Activated naive CD4-positive, alpha-beta T cell treated with anti-CD3 and anti-CD28 coated beads, Interleukin-2, amount 50 U/mL, for 16 hours (primary cell): ENCODE results near the gene TGM2.
"Not testable (repeated sequence)": the region's sequence is repeated elsewhere in the genome, so short reads cannot be mapped to it uniquely, and the experiment has no call there.

ENCODE experiments used
- DNase-seq: peaks from one replicate; pipeline ENCODE4 v3.0.0-alpha.2; 2020

TGM2 gene

DNA sequence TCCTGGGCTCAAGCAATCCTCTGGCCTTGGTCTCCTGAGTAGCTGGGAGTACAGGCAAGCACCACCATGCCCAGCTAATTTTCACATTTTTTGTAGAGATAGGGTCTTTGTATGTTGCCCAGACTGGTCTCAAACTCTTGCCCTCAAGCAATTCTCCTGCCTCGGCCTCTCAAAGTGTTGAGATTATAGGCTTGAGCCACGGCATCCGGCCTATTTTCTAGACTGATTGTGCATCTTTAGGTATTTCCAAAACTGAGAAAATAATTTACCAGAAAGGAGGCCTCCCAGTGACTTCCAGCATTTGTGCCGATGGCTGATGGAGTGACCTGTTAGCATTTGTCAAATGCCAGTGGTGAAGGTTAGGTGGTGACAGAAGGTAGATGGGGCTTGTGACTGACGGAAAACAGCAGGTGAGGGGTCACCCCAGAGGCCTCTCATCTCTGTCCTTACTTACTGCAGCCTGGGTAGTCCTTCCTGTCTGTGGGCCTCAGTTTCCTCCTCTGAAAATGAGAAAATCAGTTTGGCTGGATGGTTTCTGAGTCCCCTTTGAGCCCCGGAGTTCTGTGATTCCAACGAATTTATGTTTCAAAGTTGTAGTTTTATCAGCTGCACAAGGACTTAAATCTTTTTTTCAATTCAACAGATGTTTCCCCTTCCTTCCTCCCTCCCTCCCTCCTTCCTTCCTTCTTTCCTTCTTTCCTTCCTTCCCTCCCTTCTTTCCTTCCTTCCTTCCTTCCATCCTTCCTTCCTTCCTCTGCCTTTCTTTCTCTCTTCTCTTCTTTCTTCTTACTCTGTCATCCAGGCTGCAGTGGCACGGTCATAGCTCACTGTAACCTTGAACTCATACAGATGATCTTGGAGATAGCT, 53.5 kb downstream of the TGM2 start:
- no peak for DNase-seq

DNA sequence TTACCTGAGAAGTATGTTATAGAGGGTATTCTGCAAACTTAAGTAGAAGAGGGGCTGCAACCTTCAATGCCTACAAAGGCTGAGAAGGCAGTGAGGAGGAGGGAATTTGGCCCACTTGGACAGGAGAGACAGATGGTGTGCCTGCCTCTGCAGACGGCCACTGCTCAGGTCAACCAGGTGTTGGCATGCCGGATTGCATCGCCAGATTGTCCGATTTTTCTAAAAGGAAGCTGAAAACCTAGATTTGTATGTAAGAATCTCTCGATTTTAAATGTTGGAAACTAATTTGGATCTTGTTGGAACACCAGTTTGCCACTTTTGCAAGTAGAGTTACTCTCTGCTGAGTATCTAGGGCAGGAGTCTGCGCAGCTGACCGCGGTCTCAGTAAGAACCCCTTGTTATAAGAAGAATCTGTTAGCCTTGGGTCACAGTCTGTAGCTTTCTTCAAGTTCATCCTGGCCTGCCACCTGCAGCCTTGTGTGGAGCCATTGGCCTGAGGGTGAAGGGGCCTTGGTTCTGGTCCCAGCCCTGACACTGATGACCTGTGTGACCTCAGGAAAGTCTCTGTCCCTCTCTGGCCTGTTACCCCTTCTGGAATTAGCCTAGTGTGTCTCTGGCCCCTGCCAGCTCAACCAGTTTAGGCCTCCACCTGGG, 54.4 kb downstream of the TGM2 start:
- no peak for DNase-seq

DNA sequence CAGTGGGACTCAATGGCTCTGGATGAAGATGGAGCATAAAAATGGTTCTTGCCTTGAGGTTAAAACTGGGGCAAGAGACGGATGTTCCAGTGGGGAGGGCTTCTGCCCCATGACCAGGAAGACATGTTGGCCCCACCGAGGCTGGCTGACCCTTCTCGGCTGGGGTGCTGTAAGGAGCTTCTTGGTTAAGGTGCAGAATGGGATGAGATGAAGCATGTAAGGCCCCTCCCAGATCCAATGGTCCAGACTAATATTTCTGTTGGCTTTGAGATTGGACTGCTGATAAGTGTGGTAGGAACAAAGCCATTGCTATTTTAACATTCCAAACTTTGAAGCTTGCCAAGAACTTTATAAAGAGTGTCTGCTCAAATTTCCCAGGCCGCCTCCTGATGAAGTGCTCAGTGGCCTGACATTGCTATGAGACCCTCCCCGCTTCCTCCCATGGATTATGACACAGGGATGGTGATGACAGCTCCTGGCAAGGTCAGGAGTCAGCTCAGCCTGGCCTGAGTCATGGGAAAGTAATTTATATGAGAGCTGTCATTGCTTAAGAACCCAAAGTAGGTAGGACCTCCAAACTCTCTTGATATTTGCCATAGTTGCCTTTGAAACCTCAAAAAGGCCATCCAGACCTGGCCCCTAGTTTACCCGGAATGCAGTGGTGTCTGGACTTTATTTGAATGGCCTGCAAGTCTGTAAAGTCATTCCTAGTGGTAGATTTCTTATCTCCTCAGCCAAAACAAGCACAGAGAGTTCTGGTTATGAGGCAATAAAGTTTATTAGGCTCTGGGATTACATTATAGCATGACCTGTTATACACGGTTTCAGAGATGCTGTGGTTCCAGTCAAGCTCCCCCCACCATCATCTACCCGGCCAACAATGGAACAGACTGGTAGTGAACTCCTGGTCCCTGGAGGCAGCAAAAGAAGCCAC, 55.2 kb downstream of the TGM2 start:
- no peak for DNase-seq

DNA sequence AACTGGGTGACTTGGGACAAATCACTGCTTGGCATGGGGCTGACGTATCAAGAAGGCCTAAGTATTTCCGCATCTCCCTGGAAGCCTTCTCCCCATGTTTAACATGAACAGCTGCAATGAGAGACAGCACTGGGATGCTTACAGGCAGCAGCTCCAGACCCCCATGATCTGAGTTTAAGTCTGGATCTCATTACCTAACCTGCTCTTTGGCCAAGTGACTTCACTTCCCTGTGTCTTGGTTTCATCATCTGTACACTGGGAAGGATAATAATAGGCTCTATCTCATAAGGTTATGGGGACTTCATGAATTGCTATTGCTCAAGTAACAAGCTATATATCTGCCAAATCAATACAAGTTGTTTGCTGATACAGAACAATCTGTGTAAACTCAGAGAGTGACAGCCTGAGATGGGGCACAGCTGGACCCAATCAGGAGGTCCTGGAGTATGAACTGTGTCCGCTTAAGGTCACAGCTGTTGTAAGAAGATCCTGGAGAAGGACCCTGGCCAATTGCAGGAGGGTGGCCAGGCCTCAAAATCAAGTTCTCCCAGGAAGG, 56.0 kb downstream of the TGM2 start:
- no peak for DNase-seq

DNA sequence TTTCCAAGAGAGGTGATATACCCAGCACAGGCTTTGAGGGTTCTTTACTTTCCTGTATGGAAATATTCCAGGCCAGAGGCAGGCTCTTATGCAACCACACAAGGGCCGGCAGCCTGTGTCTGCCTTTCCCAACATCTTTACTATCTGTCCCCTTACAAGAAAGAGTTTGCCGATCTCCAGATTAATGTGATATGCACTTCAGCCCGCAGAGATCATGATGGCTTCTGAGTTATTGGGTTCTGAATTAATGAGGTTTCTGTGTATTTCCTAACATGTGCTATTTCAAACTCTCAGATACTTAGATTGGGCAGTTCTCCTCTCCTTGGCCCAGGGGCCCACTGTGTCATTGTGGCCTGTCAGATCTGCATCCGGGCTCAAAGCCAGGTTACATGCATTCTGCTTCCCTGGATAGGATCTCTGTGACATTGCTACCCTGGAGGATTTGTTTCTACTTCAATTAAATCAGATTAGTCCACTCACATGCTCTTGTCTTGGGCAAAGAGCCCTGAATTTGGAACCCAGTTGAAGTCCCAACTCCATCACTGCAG, 56.6 kb downstream of the TGM2 start:
- no peak for DNase-seq

- DNase-seq, result not testable (repeated sequence)
Observed at GRCh38 chr20:38107916-38108315, 57.2 kb downstream of the TGM2 start.

DNA sequence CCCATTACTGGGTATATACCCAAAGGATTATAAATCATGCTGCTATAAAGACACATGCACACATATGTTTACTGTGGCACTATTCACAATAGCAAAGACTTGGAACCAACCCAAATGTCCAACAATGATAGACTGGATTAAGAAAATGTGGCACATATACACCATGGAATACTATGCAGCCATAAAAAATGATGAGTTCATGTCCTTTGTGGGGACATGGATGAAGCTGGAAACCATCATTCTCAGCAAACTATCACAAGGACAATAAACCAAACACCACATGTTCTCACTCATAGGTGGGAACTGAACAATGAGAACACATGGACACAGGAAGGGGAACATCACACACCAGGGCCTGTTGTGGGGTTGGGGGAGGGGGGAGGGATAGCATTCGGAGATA, 57.7 kb downstream of the TGM2 start:
- not testable (repeated sequence) for DNase-seq

DNA sequence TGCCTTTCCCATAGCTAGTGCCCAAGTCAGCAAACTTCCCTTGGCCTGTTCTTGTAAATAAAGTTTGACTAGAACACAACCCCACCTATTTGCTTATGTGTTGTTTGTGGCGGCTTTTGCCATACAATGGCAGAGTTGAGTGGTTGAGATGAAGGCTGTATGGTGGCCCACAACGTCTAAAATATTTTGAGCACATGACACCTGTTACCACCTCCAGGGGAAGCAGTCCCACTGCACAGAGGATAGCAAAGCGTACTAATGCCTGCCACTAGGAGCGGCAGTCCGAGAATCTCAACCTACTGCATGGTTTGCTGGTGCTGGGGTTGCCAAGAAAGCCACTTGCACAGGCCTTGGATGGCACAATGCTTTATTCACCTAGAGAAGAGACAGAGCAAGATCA, 58.6 kb downstream of the TGM2 start:
- DNase-seq, result no peak

DNA sequence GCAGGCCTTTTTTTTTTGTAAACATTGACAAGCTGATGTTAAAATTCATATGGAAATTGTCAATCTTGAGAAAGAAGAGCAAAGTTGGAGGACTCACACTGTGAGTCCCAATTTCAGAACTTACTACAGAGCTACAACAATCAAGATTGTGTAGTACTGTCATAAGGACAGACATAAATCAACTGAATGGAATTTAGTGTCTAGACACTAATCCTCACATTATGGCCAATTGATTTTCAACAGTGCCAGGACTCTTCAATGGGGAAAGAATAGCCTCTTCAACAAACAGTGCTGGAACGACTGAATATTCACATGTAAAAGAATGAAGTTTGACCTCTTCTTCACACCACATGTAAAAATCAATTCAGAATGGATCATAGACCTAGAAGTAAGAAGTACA, 60.8 kb downstream of the TGM2 start:
- no peak for DNase-seq

DNA sequence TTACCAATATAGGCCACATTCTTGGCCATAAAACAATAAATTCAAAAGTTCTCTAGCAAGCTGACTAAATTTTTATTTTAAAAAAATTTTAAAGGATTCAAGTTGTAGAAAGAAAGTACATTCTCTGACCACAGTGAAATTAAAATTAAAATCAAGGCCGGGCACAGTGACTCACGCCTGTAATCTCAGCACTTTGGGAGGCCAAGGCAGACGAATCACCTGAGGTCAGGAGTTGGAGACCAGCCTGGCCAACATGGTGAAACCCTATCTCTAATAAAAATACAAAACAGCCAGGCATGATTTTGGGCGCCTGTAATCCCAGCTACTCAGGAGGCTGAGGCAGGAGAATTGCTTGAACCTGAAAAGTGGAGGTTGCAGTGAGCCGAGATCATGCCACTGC, 62.9 kb downstream of the TGM2 start:
- DNase-seq, result not testable (repeated sequence)

DNA sequence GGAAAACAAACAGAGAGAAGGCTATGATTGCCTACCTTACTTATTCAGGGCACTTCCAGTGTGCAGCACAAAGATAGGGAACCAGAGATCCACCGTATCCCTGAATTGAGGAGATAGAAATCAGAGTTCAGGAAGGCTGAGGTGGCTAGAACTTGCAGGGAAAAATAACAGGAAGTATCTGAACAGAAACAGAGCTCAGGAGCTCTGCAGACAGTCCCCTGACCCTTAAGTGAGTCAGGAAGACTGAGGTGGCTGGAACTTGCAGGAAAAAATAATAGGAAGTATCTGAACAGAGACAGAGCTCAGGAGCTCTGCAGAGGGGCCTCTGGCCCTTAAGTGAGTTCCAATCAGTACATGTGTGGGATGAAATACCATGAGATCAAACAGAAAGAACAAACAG, 66.1 kb downstream of the TGM2 start:
- no peak for DNase-seq

DNA sequence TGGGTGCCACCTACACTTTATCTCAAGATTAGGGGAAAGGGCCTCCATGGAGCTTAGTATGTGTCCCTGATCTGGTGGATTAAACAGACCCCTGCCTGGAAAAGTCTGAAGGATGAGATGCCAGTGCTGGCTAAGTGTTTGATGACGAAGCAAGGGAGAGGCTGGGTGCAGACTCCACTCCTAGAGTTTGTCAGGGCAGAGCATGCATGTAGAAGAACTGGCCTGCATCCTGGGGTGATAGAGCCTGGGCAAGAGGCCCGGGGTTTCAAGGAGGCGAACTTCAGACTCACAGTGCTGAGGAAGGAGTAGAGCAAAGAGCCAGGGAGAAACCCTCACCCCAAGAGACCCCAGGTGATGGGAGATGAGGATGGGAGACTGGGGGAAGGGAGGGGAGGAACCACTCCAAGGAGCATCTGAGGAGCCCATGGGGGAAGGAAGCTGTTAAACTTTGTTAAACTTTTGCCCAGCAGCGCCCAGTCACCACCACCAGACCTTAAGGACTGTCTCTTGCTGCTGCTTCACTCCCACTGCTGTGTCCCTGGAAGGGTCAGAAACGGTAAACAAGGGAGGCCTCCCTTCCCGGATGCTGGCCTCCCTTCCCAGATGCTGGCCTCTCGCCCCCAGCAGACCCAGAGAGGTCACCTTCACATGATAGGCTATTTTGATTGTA, 69.9 kb downstream of the TGM2 start:
- DNase-seq, result no peak

- DNase-seq, result no peak
Observed at GRCh38 chr20:38094373-38094891, 70.6 kb downstream of the TGM2 start.

DNA sequence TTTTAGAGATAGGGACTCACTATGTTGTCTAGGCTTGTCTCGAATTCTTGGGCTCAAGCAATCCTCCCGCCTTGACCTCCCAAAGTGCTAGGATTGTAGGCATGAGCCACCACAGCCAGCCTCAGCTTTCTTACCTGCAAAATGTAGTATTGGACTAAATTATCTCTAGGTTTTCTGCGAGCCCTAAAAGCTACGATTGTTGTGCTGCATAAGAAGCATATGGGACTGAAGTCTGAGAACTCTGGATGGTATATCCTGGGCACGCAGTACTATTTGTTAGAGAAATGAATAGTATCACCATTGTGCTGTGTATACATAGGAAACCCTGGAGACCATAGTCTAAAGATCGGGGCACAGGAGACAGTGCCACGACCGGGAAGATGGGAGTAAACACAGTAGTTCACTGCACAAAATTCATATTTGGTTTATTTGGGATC, 71.4 kb downstream of the TGM2 start:
- DNase-seq, result no peak

DNA sequence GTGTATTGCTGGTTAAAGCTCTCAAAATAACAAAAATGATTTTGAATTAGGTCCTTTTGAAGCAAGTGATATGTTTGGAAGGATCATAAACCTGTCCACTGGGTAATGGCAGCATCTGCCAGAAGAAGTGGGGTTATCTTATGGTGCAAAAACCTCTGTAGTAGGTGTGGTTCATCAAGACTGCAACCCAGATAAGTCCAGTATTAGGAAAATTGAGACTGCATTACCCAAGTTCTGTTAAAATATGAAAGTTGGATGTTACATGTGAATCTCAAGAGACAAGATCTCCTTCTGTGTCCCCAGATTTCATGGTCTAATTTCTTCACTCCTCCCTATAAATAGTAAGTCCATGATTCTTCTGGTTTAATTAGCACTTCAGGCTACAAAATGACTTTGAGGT, 72.2 kb downstream of the TGM2 start:
- no peak for DNase-seq

GRCh38 chr20:38092260-38092857, 72.7 kb downstream of the TGM2 start:
- DNase-seq, result no peak

GRCh38 chr20:38091441-38092216, 73.4 kb downstream of the TGM2 start:
- no peak for DNase-seq

- DNase-seq, result no peak
Observed at GRCh38 chr20:38090061-38090460, 75.0 kb downstream of the TGM2 start.

- no peak for DNase-seq
Observed at GRCh38 chr20:38089500-38089899, 75.6 kb downstream of the TGM2 start.

- DNase-seq, result no peak
Observed at GRCh38 chr20:38085026-38085425, 80.0 kb downstream of the TGM2 start.
